Kidney glomerular epithelial cell (primary cell): ENCODE results near the gene TLE3.

Source experiments
- DNase-seq: peaks from one replicate; lab custom pipeline; 2025; lab: John Stamatoyannopoulos, UW

Gene TLE3

GRCh38 chr15:70063261-70063925, 34.3 kb downstream of the TLE3 start:
- DNase-seq, result no peak

- DNase-seq, result peak; percentile 90
Measured at GRCh38 chr15:70062321-70062956, 35.3 kb downstream of the TLE3 start.

- DNase-seq, result no peak
Measured at GRCh38 chr15:70061696-70062270, 35.9 kb downstream of the TLE3 start.

- DNase-seq, result peak; percentile 89
Measured at GRCh38 chr15:70060993-70061305, 36.8 kb downstream of the TLE3 start.

- no peak for DNase-seq
Measured at GRCh38 chr15:70060214-70060992, 37.3 kb downstream of the TLE3 start.

- no peak for DNase-seq
Measured at GRCh38 chr15:70059476-70060213, 38.1 kb downstream of the TLE3 start.

GRCh38 chr15:70058642-70059360, 38.9 kb downstream of the TLE3 start:
- no peak for DNase-seq

GRCh38 chr15:70057931-70058641, 39.6 kb downstream of the TLE3 start:
- no peak for DNase-seq

GRCh38 chr15:70056091-70056680, 41.5 kb downstream of the TLE3 start:
- no peak for DNase-seq

GRCh38 chr15:70055601-70056051, 42.1 kb downstream of the TLE3 start:
- DNase-seq, result no peak

- no peak for DNase-seq
Measured at GRCh38 chr15:70054884-70055387, 42.8 kb downstream of the TLE3 start.

GRCh38 chr15:70054366-70054765, 43.4 kb downstream of the TLE3 start:
- DNase-seq, result no peak

- DNase-seq, result no peak
Measured at GRCh38 chr15:70053716-70054229, 43.9 kb downstream of the TLE3 start.

GRCh38 chr15:70053001-70053715, 44.6 kb downstream of the TLE3 start:
- no peak for DNase-seq

GRCh38 chr15:70051948-70052633, 45.6 kb downstream of the TLE3 start:
- no peak for DNase-seq

GRCh38 chr15:70050970-70051369, 46.7 kb downstream of the TLE3 start:
- DNase-seq, result no peak

GRCh38 chr15:70050441-70050840, 47.3 kb downstream of the TLE3 start:
- DNase-seq, result no peak

GRCh38 chr15:70049701-70050301, 47.9 kb downstream of the TLE3 start:
- DNase-seq, result no peak
